GM19351 (cell line): ENCODE data around the gene MAPK1.
"Not testable (repeated sequence)": the region's sequence is repeated elsewhere in the genome, so short reads cannot be mapped to it uniquely, and the experiment has no call there.

Experiments used
- ATAC-seq: cut with Tn5 transposase; IDR thresholded peaks from one replicate; pipeline ENCODE4 v1.9.1; 2021; ENCODE audit warnings: mild to moderate bottlenecking, moderate library complexity; ENCODE audit not compliant: unreplicated experiment

MAPK1 gene

DNA sequence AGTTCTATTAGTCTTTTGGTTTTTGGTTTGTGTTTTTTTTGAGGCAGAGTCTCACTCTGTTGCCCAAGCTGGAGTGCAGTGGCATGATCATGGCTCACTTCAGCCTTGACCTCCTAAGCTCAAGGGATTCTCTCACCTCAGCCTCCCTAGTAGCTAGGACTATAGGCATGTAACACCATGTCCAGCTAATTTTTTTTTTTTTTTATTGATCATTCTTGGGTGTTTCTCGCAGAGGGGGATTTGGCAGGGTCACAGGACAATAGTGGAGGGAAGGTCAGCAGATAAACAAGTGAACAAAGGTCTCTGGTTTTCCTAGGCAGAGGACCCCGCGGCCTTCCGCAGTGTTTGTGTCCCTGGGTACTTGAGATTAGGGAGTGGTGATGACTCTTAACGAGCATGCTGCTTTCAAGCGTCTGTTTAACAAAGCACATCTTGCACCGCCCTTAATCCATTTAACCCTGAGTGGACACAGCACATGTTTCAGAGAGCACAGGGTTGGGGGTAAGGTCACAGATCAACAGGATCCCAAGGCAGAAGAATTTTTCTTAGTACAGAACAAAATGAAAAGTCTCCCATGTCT, 15.4 kb upstream of the MAPK1 start:
- not testable (repeated sequence) for ATAC-seq

DNA sequence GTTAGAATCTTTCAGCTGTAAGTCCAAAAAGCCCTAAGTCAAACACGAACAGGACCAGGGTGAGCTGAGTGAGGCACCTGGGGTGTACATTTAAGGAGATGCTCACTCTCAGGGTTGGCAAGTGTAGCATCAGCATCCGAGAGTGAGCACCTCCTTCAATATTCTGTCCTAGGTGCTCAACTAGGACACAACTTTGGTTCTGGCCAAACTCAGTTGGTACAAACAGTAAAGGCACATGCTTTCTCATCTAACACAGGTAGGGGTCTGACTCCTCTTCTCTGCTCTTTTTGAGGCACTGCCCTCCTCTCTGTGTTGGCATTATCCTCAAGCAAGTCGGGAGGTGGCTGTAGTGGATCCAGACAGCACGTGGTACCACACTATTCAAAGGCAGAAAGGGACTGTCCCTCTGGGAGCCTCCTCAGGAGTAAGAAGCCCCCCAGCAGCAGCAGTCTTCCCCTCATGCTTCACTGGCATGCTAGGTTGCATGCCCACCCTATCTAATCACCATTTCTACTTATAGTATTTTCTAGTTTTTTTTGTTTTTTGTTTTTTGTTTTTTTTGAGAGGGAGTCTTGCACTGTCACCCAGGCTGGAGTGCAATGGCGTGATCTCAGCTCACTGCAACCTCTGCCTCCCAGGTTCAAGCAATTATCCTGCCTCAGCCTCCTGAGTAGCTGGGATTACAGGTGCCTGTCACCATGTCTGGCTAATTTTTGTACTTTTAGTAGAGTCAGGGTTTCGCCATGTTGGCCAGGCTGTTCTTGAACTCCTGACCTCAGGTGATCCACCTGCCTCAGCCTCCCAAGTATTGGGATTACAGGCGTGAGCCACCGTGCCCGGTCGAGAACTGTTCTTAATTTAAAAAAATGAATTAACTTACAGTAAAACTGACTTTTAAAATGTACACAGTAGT, 14.7 kb upstream of the MAPK1 start:
- no peak for ATAC-seq

DNA sequence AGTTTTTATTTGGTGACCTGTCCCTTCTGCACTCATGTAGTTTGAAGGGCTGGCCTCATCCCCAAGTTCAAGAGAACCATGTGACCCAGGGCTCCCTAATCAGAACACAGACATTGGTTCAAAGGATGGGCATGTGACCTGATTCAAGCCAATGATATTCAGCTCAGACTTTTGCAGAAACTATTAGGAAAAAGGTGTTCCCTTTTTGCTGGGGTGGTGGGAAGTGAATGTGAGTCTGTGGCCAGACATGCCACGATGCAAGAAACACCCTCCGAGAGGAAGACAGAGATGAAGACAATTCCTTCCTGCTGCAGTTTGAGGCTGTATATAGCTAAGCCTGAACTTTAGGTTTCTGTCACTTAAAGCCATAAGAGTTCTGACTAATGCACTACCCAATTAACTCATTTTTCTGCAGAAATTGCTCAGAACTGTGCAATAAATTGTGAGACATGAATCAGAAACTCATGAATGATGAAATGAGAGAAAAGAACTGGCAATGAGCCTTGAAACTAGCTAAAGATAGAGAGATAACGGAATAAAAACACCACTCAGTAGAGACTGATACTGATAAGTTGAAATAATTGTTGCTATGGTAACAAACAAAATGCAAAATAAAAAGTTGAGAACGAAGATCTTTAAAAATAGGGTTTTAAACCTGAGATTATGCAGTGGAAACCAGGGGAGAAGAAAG, 9.2 kb upstream of the MAPK1 start:
- no peak for ATAC-seq

DNA sequence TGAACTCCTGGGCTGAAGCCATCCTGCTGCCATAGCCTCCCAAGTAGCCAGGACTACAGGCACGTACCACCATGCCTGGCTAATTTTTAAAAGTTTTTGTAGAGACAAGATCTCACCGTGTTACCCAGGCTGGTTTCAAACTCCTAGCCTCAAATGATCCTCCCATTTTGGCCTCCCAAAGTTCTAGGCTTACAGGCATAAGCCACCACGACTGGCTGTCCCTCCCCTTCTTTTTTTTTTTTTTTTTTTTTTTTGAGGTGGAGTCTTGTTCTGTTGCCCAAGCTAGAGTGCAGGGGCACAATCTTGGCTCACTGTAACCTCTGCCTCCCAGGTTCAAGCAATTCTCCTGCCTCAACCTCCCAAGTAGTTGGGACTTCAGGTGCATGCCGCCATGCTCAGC, 7.5 kb upstream of the MAPK1 start:
- not testable (repeated sequence) for ATAC-seq

DNA sequence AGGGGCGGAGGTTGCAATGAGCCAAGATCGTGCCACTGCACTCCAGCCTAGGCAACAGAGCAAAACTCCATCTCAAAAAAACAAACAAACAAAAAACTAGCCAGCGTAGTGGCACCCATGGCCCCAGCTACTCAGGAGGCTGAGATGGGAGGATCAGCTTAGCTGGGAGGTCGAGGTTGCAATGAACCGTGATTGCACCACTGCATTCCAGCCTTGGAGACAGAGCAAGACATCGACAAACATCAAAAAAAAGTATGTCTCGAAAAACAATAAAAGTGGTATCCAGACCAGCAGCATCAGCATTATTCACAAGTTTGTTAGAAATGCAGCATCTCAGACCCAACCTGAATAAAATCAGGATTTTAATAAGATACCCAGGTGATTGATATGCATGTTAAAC, 6.2 kb upstream of the MAPK1 start:
- no peak for ATAC-seq

DNA sequence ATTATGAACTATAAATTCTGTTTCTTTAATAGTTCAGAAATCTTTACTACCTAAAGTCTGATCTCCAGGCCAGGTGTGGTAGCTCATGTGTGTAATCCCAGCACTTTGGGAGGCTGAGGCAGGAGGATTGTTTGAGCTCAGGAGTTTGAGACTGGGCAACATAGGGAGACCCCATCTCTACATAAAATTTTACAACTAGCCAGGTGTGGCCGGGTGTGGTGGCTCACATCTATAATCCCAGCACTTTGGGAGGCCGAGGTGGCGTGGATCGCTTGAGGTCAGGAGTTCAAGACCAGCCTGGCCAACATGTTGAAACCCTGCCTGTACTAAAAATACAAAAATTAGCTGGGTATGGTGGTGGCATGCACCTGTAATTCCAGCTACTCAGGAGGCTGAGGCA, 5.3 kb upstream of the MAPK1 start:
- ATAC-seq = not testable (repeated sequence)

DNA sequence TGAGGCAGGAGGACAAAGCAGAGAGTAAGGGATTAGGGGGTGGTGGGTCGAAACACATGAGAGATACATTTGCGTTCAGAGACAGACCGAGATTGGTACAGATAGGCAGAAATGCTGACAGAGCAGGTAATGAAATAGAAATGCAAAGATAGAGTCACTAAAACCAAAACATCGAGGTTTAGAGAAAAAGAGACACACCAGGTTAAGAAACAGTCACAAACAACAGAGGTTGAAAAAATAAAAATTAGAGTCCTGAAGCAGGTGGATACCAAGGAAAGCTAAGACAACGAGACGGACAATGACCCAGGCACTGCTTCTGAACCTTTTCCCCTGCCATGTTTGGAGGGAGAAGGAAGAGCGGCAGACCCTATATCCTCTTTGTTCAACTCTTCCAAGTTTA, 1.2 kb upstream of the MAPK1 start:
- no peak for ATAC-seq

DNA sequence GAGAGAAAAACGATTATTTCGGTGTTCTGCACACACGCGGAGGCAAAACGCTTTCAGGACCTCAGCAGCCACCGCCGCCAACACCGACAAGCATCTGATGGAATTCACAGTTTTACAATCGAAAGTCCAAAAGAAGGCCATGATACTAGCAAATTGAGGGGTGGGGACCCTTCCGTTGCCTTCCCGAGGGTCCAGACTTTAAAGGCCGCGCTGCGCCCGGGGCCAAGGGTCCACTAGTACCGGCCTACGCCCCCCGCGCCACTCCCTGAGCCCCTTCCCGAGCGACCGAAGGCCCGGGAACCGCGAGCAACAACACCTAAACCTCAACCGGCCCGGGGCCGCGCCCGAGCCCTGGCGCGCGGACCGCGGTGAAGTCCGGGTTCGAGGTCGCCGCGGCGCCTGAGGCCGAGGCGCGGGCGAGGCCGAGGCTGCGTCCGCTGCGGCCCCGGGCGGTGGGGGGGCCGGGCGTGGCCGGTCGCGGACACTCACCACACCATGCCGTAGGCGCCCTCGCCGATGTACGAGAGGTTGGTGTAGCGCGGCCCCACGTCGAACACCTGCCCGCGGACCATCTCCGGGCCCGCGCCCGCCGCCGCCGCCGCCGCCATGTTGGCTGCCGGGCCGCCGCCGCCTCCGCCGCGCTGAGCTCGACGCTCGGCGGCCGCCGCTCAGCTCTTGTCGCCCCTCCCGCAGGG, 465 bp downstream of the MAPK1 start:
- ATAC-seq = peak; percentile 19

DNA sequence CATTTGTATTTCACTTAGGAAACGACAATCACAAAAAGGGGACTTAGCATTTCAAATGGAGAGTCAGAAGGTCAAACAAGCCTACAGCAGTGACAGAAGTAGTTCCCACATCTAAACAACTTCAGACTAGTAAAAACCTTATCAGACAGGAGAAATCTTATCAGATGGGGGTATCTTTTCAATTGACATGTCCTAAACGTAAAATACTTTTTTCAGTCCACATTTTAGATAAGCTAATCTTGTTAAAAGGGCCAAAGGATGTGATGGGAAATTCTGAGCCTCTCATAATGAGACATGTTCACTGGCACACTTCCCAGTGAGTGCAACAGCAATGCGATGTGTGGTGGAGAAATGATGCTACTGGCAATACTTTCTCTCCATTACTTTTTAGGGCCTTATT, 2.4 kb downstream of the MAPK1 start:
- ATAC-seq = no peak

DNA sequence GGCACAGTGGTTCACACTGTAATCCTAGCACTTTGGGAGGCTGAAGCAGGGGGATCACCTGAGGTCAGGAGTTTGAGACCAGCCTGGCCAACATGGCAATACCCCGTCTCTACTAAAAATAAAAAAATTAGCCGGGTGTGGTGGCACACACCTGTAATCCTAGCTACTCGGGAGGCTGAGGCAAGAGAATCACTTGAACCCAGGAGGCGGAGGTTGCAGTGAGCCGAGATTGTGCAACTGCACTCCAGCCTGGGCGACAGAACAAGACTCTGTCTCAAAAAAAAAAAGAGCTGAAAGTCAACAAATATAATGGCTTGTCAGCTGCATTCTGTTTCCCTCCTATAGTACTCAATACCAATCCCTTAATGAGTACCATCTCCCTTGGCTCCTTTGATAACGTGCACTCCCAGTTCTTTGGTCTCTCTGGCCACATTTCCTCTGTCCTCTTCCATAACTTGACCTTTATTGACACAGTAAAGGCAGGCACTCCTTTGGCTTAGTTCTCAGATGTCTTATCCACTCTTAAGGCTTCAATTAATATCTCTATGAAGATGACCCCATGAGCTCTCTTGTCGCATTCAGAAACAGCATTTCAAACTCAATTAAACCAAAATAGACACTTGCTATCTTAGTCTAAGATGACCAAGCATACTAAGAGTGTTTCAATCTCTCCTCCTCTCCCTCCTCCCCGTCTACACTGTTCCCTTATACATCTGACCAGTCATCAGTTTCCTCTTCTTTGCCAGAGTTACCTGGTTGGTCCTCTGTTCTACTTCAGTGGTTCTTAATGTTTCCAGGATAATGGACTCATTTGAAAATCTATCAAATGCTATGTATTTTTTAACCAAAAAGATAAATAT, 4.8 kb downstream of the MAPK1 start:
- no peak for ATAC-seq

DNA sequence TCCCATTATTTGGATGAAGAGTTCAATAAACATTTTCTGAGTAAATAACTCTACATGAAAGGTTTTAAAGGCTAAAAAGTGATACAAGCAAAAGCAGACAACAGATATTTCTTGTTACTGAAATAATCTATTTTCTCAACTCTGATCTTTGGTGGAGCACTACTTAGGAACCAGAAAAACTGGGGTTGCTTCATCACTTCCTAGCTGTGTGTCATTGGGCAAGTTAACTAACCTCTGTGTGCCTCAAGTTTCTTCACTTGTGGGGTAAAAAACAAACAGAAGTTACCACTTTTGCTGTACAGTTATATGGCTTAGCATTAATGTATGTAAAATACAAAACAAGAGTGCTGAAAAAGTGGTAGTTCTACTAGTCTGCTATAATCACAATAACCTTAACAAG, 5.6 kb downstream of the MAPK1 start:
- no peak for ATAC-seq

DNA sequence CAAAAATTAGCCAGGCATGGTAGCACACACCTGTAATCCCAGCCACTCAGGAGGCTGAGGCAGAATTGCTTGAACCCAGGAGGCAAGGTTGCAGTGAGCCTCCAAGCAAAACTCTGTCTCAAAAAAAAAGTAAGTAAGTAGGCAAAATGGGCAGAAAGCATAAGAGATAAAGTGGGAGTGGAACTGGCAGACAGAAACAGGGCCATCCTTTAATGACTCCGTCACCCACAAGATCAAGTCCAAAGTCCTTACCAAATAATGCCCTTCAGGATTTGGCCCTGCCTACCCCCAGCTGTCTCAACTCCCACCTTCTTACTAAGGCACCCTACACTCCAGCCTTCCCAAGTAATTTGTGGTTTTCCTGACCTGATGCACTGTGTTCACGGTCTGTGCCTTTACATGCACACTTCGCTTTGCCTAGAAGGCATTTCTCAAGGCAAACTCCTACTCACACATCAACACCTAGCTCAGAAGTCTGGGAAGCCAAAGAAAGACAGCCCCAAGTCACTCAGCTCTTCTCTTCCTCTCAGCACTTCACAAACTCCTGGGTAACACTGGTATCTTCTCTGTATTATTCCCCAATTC, 6.1 kb downstream of the MAPK1 start:
- no peak for ATAC-seq

DNA sequence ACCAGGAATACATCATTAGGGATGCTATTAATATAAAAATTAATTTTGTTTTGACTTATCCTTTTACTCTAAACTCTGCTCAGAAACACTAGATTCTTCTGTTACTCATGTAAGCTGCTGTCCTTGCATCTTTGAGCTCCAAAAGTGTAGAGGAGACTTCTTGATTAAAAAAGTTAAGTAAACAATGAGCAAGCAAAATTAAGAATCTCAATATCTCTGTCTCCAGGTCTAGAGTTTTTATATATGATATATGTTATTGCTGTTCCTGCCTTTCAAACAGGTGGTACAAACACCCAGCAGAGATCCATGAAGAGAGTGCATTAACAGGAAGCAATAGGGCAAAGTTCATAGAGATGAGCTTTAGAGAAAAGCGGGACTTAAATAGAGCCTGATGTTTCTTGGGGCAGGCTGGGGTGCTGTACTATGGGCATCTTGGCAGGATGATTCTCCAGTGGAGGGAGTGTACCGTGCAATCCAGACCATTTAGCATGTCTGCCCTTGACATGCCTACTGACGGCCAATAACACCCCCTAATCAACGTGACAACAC, 6.9 kb downstream of the MAPK1 start:
- no peak for ATAC-seq

DNA sequence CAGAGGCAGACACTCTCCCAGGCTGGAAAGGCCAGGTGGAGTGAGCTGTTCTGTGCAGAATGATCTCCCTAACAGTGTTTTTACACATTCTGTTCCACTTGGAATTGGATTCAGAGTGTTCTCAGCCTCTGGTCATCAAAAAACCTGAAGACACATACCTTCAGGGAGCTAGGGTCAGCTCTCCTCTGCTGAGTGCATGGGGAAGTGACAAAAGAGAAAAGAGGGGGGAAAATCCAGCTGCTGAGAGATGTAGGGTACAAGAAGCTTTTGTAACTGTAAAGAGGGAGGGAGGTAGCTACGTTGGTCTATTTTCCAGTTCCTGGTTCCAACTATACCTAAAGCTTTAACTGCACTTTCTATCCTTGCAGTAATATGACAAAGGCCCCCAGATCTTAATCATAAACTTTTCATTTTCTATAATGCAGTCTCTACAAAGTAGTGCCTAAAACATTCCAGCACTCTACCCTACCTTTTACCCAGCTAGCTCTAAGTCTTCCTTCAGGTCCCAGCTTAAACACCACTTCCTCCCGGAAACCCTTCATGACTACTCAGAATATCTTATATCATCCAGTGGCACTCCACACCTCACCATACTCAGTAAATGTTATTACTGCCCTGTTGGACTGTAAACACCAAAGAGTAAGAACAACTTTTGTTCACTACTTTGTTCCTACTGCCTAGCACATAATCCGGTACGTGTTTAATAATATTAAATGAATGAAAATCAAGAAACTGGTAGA, 9.2 kb downstream of the MAPK1 start:
- ATAC-seq = no peak

DNA sequence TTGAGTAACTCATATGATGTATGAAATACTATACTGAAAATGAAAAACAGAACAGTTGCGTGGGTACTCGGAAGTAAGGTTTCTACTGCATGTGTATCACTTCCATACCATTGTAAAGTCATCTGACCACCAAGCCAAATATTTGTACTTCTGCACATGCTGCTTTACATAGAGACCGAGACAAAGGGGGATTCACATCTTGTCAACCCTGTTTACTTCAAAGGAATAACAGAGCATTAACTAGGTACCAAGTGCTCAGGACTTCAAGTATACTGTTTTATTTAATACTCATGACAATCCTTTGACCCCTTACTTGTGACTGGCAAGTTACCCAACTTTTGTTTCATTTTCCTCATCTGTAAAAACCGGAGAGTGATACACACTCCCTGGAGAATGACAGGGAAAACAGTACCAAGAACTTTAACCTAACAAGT, 9.9 kb downstream of the MAPK1 start:
- no peak for ATAC-seq

DNA sequence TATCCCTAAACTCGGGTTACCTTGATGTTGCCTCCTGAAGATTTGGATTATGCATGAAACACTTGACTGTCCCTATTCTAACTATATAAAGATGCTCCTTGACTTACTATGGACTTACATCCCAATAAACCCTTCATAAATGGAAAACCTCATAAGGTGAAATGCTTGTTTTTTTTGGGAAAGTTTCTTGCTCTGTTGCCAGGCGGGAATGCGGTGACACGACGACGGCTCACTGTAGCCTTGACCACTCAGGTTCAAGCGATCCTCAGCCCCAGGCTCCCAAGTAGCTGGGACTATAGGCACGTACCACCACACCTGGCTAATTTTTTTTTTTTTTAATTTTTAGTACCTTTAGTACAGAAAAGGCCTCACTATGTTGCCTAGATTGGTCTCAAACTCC, 10.6 kb downstream of the MAPK1 start:
- ATAC-seq = no peak

DNA sequence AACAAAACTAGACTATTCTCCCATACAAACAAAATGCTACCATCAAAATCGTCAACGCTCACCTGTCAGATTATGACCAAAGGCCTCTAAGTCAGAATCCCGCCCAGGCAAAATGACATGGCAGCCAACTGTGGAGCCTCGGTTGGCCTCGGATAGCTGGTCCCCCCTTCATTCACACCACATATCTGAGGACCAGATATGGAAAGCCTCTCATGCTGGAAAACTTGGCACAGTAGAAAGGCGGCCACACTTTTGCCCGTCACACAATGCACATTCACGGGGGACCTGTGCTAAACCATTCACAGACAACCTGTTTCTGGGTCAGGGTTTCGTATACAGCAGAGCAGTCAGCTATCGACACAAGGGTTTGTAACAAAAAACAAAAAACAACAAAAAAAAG, 11.2 kb downstream of the MAPK1 start:
- no peak for ATAC-seq

DNA sequence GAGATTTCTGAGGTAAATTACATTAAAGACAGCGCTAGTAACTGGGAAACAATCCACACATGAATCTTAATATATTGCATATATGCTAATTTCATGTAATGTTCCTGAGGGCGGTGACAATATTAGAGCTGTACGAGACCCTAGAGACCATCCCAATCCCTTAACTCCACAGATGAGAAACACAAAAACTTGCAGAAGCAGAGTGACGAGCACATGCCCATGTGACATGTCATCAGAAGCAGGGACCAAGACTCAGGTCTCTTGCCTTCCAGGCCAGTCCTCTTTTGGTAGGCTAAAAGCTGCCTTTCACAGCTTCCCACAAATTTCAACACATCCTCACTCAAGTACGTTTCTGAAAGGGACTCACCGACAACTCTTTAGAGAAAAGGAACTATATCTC, 11.8 kb downstream of the MAPK1 start:
- no peak for ATAC-seq

DNA sequence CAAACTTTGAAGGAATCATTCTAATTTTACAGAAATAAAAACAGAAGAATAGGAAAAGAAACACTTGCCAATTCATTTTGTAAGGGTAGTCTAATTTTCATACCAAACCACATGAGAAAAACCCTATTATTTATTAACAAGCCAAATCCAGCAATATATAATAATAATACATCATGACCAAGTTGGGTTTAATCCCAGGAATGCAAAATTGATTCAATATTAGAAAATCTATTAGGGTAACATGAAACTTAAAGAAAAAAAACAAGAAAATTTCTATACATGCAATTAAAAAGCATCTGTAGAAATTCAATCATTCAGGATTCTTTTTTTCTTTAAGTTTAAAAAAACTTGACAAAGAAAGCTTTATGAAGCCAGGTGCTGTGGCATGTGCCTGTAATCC, 16.8 kb downstream of the MAPK1 start:
- no peak for ATAC-seq
